Endothelial cell (in vitro differentiated cells): Measurements from ENCODE around the gene PLXNB3. TPM values are rescaled to one million over a fixed set of nuclear protein-coding genes. Genes with fewer than 3 reads are reported as not detected.

Experiments
- DNase-seq: peaks from one replicate; pipeline ENCODE4 v3.0.0; 2021; ENCODE audit warnings: low spot score
- H3K27ac Mint-ChIP-seq: one replicate; pipeline ENCODE4 v1.8.0; 2021; ENCODE audit warnings: mixed read lengths, inconsistent platforms; ENCODE audit not compliant: unreplicated experiment
- H3K27me3 Mint-ChIP-seq: one replicate; pipeline ENCODE4 v1.8.0; 2021; ENCODE audit warnings: mild to moderate bottlenecking, moderate library complexity, mixed read lengths, inconsistent platforms; ENCODE audit not compliant: unreplicated experiment
- H3K36me3 Mint-ChIP-seq: one replicate; pipeline ENCODE4 v1.8.0; 2021; ENCODE audit warnings: mild to moderate bottlenecking, low read depth, mixed read lengths, inconsistent platforms; ENCODE audit not compliant: unreplicated experiment
- H3K4me1 Mint-ChIP-seq: one replicate; pipeline ENCODE4 v1.8.0; 2021; ENCODE audit warnings: mild to moderate bottlenecking, mixed read lengths, inconsistent platforms; ENCODE audit not compliant: unreplicated experiment
- H3K4me3 Mint-ChIP-seq: one replicate; pipeline ENCODE4 v1.8.0; 2021; ENCODE audit warnings: mild to moderate bottlenecking, mixed read lengths, inconsistent platforms; ENCODE audit not compliant: unreplicated experiment
- H3K9me3 Mint-ChIP-seq: one replicate; pipeline ENCODE4 v1.8.0; 2021; ENCODE audit warnings: mixed read lengths, inconsistent platforms; ENCODE audit not compliant: unreplicated experiment
- total RNA-seq: library from RNA; stranded (reverse); fragmentation: NEBNext Ultra II Directional; extraction: Animal tissue kit (Norgen Biotek cat#: 25700); gene quantifications from one replicate; pipeline ENCODE4 v1.2.1, GENCODE V29; 2021; ENCODE audit not compliant: unreplicated experiment
- TF ChIP-seq, protein P1 (sequence below): fragments of 200-600 bp; sonication (generic); IDR thresholded peaks from one replicate; pipeline ENCODE4 v1.5.0; 2021; ENCODE audit warnings: antibody characterized with exemption; ENCODE audit not compliant: unreplicated experiment

PLXNB3 gene
- total RNA-seq, 1 donor from 2014 or later, result 11.2 TPM

DNA sequence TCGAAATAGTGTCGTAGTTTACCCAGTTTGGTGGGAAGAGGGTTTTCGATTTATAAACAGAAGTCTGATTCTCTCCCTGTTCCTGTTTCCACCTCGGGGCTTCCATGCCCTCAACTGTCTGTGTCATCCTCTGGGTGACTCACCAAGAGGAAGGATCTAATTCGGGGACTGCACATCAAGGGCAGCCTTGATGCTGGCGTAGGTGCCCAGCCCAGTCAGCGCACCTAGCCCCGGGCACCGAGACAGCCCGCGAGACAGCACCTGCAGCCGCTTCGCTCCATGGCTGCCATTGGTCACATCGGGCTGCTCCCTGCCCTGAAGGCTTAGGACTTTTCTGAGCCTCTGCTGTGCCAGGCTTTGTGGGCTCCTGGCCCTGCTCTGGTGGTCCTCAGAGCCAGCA is 31.6 kb upstream of the PLXNB3 start:
- H3K27me3 Mint-ChIP-seq, result peaks cover 4% of the 10 kb centered on the region
- H3K9me3 Mint-ChIP-seq, result no peaks in the 10 kb centered on the region
- TF ChIP-seq, protein P1, sequence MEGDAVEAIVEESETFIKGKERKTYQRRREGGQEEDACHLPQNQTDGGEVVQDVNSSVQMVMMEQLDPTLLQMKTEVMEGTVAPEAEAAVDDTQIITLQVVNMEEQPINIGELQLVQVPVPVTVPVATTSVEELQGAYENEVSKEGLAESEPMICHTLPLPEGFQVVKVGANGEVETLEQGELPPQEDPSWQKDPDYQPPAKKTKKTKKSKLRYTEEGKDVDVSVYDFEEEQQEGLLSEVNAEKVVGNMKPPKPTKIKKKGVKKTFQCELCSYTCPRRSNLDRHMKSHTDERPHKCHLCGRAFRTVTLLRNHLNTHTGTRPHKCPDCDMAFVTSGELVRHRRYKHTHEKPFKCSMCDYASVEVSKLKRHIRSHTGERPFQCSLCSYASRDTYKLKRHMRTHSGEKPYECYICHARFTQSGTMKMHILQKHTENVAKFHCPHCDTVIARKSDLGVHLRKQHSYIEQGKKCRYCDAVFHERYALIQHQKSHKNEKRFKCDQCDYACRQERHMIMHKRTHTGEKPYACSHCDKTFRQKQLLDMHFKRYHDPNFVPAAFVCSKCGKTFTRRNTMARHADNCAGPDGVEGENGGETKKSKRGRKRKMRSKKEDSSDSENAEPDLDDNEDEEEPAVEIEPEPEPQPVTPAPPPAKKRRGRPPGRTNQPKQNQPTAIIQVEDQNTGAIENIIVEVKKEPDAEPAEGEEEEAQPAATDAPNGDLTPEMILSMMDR, result no peak
- H3K4me1 Mint-ChIP-seq, result peaks cover 13% of the 10 kb centered on the region
- no peak for DNase-seq
- H3K4me3 Mint-ChIP-seq, result no peak overlapping the region
- no peak overlapping the region for H3K27ac Mint-ChIP-seq
- H3K36me3 Mint-ChIP-seq, result peaks cover 27% of the 10 kb centered on the region

DNA sequence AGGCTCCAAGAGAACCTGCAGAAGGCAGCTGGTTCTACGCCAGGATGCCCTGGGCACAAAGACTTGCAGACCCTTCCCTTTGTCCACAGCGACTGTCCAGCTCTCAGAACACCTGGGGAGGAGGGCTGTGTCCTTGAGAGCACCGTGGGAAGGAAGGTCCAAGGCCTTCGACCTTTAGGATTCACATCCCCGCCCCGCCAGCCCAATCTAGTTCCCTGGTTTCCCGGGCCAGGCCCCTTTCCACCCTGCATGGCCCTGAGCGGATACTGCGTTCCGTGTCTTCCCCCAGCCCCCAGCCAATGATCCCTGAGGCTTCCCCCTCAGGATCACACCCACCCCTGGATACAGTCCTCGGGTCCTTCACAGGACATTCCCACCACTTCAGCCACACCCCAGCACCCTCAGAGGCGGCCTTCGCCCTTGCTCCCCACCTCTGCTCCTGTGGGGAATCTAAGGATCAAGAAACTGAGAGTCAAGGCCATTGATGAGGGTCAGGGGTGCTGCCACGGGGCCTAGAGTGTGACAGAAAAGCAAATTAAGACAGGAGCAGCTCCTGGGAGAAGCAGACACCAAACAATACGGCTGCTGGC is 30.3 kb upstream of the PLXNB3 start:
- TF ChIP-seq, protein P1, result no peak
- Mint-ChIP-seq H3K27ac (no peak overlapping the region), H3K4me1 (peaks cover 5% of the 10 kb centered on the region), H3K4me3 (no peak overlapping the region), H3K36me3 (peaks cover 27% of the 10 kb centered on the region), H3K9me3 (no peaks in the 10 kb centered on the region), H3K27me3 (peaks cover 4% of the 10 kb centered on the region)
- no peak for DNase-seq

DNA sequence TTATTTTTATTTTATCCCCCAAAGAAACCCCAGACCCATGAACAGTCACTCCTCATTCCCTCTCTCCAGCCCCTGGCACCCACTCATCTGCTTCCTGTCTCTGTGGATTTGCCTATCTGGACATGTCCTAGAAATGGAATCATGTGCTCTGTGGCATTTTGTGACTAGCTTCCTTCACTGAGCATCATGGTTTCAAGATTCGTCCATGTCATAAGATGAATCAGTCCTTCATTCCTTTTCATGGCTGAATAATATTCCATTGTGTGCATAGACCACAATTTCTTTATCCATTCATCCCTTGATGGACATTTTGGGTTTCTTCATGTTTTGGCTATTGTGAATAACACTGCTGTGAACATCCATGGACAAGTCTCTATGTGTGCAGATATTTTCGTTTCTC is 29.2 kb upstream of the PLXNB3 start:
- Mint-ChIP-seq H3K27me3 (peaks cover 4% of the 10 kb centered on the region), H3K4me1 (peaks cover 5% of the 10 kb centered on the region), H3K36me3 (peaks cover 27% of the 10 kb centered on the region), H3K27ac (no peak overlapping the region), H3K9me3 (no peaks in the 10 kb centered on the region), H3K4me3 (no peak overlapping the region)
- TF ChIP-seq, protein P1, result no peak
- DNase-seq, result no peak

DNA sequence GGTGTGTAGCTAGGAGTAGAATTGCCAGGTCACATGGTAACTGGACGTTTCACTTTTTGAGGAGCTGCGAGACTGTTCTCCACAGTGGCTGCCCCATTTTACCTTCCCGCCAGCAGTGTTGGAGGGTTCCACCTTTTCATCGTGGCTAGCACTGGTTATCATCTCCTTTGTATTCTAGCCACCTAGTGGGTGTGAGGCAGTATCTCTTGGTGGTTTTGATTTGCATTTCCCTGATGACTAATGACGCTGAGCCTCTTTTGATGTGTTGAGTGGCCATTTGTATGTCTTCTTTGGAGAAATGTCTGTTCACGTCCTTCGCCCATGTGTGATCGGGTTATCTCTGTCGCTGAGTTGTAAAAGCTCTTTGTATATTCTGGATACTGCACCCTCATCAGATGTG is 28.8 kb upstream of the PLXNB3 start:
- Mint-ChIP-seq H3K4me3 (no peak overlapping the region), H3K4me1 (peaks cover 5% of the 10 kb centered on the region), H3K27ac (no peak overlapping the region), H3K27me3 (peaks cover 4% of the 10 kb centered on the region), H3K9me3 (no peaks in the 10 kb centered on the region), H3K36me3 (peaks cover 27% of the 10 kb centered on the region)
- TF ChIP-seq, protein P1, result no peak
- no peak for DNase-seq

DNA sequence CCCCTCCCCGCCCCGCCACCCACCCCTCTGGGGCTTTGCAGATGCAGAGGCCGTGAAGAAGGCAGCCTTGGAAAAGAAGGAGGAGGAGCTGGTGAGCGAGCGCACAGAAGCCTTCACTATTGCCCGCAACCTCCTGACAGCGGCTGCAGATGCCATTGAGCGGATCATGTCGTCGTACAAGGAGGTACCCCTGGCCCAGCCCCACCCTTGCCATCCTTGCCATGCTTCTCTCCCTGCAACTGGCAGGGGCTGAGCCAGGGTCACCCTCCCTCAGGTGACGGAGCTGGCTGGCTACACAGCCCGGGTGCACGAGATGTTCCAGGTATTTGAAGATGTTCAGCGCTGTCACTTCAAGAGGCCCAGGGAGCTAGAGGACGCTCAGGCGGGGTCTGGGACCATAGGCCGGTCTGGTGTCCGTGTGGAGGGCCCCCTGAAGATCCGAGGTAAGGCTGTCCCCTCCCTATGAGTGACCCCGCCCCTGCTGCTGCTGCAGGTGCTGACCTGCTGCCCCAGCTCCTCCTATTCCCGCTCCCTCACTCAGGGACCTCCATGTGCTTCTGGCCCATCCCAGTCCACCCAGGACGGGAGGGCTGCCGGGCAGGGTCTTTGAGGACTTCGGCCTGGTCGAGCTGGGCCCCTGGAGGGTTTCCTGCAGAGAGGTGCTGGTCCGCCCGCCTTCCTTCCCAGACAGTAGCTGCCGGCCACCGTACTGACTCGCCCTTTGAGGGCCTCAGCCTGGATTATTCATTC is 27.8 kb upstream of the PLXNB3 start:
- H3K27ac Mint-ChIP-seq, result no peak overlapping the region
- no peak for DNase-seq
- H3K27me3 Mint-ChIP-seq, result peaks cover 2% of the 10 kb centered on the region
- H3K4me1 Mint-ChIP-seq, result peaks cover 5% of the 10 kb centered on the region
- H3K4me3 Mint-ChIP-seq, result no peak overlapping the region
- H3K36me3 Mint-ChIP-seq, result peaks cover 22% of the 10 kb centered on the region
- TF ChIP-seq, protein P1, result no peak
- H3K9me3 Mint-ChIP-seq, result no peaks in the 10 kb centered on the region
